Measurements from ENCODE around the gene ZBED2.

- TF ChIP-seq CTCF (conservative IDR thresholded peaks at IDR 0.05) (no peak), ZFX (IDR thresholded peaks at IDR 0.05) (no peak)
Observed at GRCh38 chr3:111566844-111567243, 28.3 kb downstream of the ZBED2 start.
